HEK293T (cell line): ENCODE results near the gene ARAP2.

Experiments used
- CTCF ChIA-PET: fragments of 350-600 bp; formaldehyde crosslinking; extraction: SDS; loops from one replicate; lab custom pipeline; 2021; ENCODE audit warnings: antibody characterized with exemption, inconsistent platforms; lab: Yijun Ruan, JAX
- POLR2A ChIA-PET: fragments of 350-600 bp; formaldehyde crosslinking; extraction: SDS; loops from one replicate; lab custom pipeline; 2020; ENCODE audit warnings: antibody characterized with exemption, inconsistent platforms; lab: Yijun Ruan, JAX
- DNase-seq: peaks from one replicate; pipeline ENCODE4 v3.0.0; 2012; ENCODE audit warnings: mixed read lengths; ENCODE audit errors: extremely low spot score
- ARNT ChIP-seq: fragments of 450-650 bp; IDR thresholded peaks from 2 replicates; pipeline ENCODE4 v1.6.1; 2017; ENCODE audit warnings: mild to moderate bottlenecking
- BHLHE40 ChIP-seq: fragments of 450-650 bp; IDR thresholded peaks from 2 replicates; pipeline ENCODE4 v1.6.1; 2016; ENCODE audit warnings: mild to moderate bottlenecking, moderate library complexity, borderline replicate concordance
- CTBP1 ChIP-seq: fragments of 450-650 bp; IDR thresholded peaks from 2 replicates; pipeline ENCODE4 v1.6.1; 2016; ENCODE audit warnings: borderline replicate concordance
- ELF4 ChIP-seq: fragments of 450-650 bp; IDR thresholded peaks from 2 replicates; pipeline ENCODE4 v1.6.1; 2017; ENCODE audit warnings: antibody characterized with exemption
- FOXA1 ChIP-seq: fragments of 450-650 bp; IDR thresholded peaks from 2 replicates; pipeline ENCODE4 v1.6.1; 2016; ENCODE audit warnings: mild to moderate bottlenecking
- FOXK2 ChIP-seq: fragments of 450-650 bp; IDR thresholded peaks from 2 replicates; pipeline ENCODE4 v1.6.1; 2016; ENCODE audit warnings: mild to moderate bottlenecking
- FOXM1 ChIP-seq: fragments of 450-650 bp; IDR thresholded peaks from 2 replicates; pipeline ENCODE4 v1.6.1; 2017; ENCODE audit warnings: mild to moderate bottlenecking, borderline replicate concordance
- HDGF ChIP-seq: fragments of 450-650 bp; IDR thresholded peaks from 2 replicates; pipeline ENCODE4 v1.6.1; 2017; ENCODE audit warnings: antibody characterized with exemption, borderline replicate concordance
- L3MBTL2 ChIP-seq: fragments of 450-650 bp; conservative IDR thresholded peaks from 2 replicates; pipeline ENCODE4 v1.6.1; 2016; ENCODE audit warnings: mild to moderate bottlenecking
- LEF1 ChIP-seq: fragments of 450-650 bp; IDR thresholded peaks from 2 replicates; pipeline ENCODE4 v1.6.1; 2017; ENCODE audit warnings: mild to moderate bottlenecking, borderline replicate concordance
- NFRKB ChIP-seq: fragments of 450-650 bp; IDR thresholded peaks from 2 replicates; pipeline ENCODE4 v1.6.1; 2016; ENCODE audit warnings: mild to moderate bottlenecking, moderate library complexity
- SP1 ChIP-seq: fragments of 450-650 bp; IDR thresholded peaks from 2 replicates; pipeline ENCODE4 v1.6.1; 2017
- SUZ12 ChIP-seq: fragments of 450-650 bp; IDR thresholded peaks from 2 replicates; pipeline ENCODE4 v1.6.1; 2016; ENCODE audit warnings: mild to moderate bottlenecking
- TARDBP ChIP-seq: fragments of 450-650 bp; IDR thresholded peaks from 2 replicates; pipeline ENCODE4 v1.6.1; 2016
- ZNF384 ChIP-seq: fragments of 450-650 bp; IDR thresholded peaks from 2 replicates; pipeline ENCODE4 v1.6.1; 2016
- TF ChIP-seq, protein P1 (sequence below): fragments of 450-650 bp; IDR thresholded peaks from 2 replicates; pipeline ENCODE4 v1.6.1; 2016

ARAP2 gene

DNA sequence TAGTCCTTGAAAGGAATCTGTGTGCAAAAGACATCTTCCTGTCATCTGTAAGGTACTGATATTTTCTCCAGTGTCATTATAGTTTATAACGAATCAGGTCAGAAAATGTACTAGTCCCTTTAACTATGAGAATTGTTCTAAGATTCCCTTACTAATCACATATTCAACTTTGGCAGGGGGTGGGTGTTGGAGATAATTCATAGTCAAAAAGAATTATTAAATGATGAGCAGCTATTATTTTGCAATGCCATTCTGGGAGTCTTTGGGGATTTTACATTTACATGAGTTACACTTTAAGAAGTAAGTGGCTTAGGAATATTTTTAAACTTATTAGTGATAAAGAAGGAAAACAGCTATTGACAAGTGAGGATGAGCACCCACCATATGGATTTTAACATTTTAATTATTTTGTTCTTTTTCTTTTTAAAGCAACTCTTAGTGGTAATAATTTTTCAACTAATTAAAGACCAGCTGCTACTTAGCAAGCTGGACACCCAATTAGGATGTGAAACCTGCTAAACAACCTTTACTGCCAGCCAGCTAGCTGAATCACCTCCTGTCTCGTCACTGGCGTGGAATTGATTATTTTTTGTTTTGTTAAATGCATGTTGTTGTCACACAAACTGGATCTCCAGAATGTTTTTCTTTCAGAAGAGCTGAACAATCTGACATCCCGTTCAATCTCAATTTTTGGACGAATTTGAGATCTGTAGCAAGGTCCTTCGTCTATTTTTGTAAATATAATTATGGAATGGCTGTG, 219.2 kb downstream of the ARAP2 start:
- CTCF ChIA-PET = no interaction called here
- TF ChIP-seq HDGF = no peak
- TF ChIP-seq FOXM1 = no peak
- no peak for TF ChIP-seq NFRKB
- TF ChIP-seq LEF1 = no peak
- TF ChIP-seq, protein P1, sequence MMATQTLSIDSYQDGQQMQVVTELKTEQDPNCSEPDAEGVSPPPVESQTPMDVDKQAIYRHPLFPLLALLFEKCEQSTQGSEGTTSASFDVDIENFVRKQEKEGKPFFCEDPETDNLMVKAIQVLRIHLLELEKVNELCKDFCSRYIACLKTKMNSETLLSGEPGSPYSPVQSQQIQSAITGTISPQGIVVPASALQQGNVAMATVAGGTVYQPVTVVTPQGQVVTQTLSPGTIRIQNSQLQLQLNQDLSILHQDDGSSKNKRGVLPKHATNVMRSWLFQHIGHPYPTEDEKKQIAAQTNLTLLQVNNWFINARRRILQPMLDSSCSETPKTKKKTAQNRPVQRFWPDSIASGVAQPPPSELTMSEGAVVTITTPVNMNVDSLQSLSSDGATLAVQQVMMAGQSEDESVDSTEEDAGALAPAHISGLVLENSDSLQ = no peak
- TF ChIP-seq CTBP1 = no peak
- TF ChIP-seq BHLHE40 = no peak
- TF ChIP-seq ARNT = no peak
- TF ChIP-seq FOXK2 = no peak
- TF ChIP-seq TARDBP = no peak
- TF ChIP-seq ZNF384 = no peak
- TF ChIP-seq SUZ12 = no peak
- no peak for TF ChIP-seq ELF4
- no peak for TF ChIP-seq SP1
- TF ChIP-seq FOXA1 = no peak
- POLR2A ChIA-PET = no interaction called here
- DNase-seq = no peak

DNA sequence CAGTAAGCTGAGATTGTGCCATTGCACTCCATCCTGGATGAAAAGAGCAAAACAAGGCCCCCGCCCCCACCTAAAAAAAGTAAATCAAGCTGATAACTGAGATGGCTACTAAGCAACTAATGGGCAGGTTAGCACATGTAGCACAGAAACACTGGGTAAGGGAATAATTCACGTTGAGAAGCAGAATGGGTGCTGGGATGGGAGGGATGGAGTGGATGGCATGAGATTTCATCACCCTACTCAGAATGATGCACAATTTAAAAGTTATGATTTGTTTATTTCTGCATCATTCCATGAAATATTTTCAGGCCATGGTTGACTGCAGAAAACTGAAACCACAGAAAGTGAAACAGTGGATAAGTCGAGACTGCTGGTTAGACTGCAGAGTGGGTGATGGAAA, 224.0 kb downstream of the ARAP2 start:
- POLR2A ChIA-PET = no interaction called here
- DNase-seq = no peak

More for the DNA sequence above, 224.0 kb downstream of the ARAP2 start:
- CTCF ChIA-PET = no interaction called here
- TF ChIP-seq, protein P1 = no peak
- TF ChIP-seq SP1 (no peak), FOXK2 (no peak), L3MBTL2 (no peak)
